HG03175 (cell line): ENCODE measurements around the gene FKBP6.
"Not testable (repeated sequence)": the region's sequence is repeated elsewhere in the genome, so short reads cannot be mapped to it uniquely, and the experiment has no call there.

Experiments
- ATAC-seq: cut with Tn5 transposase; IDR thresholded peaks from one replicate; pipeline ENCODE4 v1.9.1; 2021; ENCODE audit warnings: mild to moderate bottlenecking, moderate library complexity; ENCODE audit not compliant: unreplicated experiment

The FKBP6 gene

GRCh38 chr7:73327922-73328321, at the start of gene FKBP6, which contains the start of gene TRIM50:
FKBP6 (plus strand) TSS chr7:73328161; CDS start chr7:73328429, 268 bp downstream.
TRIM50 (minus strand) TSS chr7:73328082; CDS start chr7:73324787, 3,295 bp downstream.
- not testable (repeated sequence) for ATAC-seq

- ATAC-seq = not testable (repeated sequence)
Measured at GRCh38 chr7:73297235-73297634, 30.7 kb upstream of the FKBP6 start.

- not testable (repeated sequence) for ATAC-seq
Measured at GRCh38 chr7:73297706-73298105, 30.3 kb upstream of the FKBP6 start.

GRCh38 chr7:73299812-73300211, 28.1 kb upstream of the FKBP6 start:
- not testable (repeated sequence) for ATAC-seq

GRCh38 chr7:73301108-73301507, 26.9 kb upstream of the FKBP6 start:
- not testable (repeated sequence) for ATAC-seq

- ATAC-seq = not testable (repeated sequence)
Measured at GRCh38 chr7:73302846-73303245, 25.1 kb upstream of the FKBP6 start.

- no peak for ATAC-seq
Measured at GRCh38 chr7:73303546-73303945, 24.4 kb upstream of the FKBP6 start.

- no peak for ATAC-seq
Measured at GRCh38 chr7:73304071-73304470, 23.9 kb upstream of the FKBP6 start.

GRCh38 chr7:73304612-73305387, 23.2 kb upstream of the FKBP6 start:
- not testable (repeated sequence) for ATAC-seq

DNA sequence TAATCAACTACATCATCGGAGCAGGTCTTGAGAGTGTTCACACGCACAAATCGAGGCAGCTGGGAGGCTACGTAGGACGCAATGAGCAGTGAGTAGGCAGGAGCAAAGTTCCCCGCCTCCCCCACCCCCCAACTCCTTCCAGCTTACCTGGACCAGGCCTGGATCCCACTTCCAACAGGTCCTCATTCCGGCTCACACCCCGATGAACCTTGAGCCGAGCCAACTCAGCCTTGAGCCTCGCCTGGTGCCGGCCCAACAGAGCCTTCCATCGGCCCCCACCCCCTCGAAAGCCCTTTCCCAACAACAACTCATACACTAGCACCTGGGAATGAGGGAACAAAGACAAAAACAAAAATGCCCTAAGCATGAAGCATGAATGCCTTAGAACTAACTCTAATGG, 20.5 kb upstream of the FKBP6 start:
- no peak for ATAC-seq

DNA sequence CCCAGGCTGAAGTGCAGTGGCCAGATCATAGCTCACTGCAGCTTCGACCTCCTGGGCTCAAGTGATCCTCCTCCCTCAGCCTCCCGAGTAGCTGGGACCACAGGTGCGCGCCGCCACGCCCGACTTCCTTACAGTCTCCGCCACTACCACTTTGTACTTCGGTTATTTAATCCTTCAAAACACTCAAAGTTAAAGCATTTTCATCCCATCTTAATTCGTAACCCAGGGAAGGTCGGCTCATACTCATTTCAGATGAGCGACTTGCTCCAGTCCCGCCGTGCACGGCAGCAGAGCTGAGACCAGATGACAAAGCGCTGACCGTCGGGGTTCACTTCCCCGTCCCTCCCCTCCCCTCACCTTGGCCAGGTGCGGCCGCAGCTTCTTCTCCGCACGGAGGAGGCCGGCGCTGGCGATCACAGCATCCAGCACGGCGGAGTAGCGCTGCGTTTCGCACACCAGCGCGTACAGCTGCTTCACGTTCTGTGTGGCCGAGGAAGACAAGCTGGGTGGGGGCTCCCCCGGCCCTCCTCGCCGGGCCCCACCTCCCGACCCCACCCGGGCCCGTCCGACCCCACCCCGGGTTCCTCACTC, 19.8 kb upstream of the FKBP6 start:
- ATAC-seq = peak; percentile 43

DNA sequence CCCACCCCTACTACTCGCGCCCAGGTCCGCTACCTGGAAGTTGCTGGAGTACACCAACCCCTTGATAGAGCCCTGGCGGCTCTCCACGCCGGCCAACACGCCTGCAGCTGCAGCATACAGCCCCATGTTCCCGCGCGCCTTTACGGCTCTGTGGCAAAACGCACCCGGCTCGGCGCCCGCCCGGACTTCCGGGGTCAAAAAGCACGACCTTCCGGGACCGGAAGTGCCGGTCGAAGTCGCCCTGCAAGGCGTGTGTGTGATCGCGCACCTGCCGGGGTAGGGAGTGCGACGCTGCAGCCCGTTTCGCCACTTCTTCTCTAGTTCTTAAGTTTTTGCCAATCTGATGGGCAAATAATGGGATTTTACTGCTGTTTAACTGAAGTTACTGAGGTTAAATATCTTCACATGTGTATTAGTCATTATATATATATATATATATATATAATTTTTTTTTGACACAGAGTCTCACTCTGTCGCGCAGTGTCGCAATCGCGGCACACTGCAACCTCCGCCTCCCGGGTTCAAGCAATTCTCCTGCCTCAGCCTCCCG, 19.2 kb upstream of the FKBP6 start, which contains the start of gene NSUN5:
Gene NSUN5 (minus strand): TSS at position 162 of the 550 bp plus-strand sequence. CDS start 36 bp downstream, at position 126.
- peak; percentile 91 for ATAC-seq

DNA sequence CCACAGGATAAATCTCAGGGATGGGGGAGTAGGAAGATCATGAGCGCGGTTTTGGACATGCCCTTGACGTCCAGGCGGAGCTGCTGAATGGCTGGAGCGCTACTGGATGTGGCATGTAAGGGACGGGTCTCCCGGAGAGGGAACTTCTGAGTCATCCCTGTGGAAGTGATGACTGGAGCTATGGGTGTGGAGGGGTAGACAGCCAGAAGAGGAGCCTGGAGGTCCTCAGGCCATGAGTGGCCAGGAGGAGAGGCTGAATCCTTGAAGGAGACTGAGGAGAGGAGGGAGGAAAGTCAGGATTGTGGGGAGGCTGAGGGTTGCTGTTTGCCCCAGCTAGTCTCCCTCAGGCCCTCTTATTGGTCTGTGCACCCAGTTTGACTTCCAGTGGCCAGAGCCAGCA, 16.5 kb upstream of the FKBP6 start:
- ATAC-seq = not testable (repeated sequence)

DNA sequence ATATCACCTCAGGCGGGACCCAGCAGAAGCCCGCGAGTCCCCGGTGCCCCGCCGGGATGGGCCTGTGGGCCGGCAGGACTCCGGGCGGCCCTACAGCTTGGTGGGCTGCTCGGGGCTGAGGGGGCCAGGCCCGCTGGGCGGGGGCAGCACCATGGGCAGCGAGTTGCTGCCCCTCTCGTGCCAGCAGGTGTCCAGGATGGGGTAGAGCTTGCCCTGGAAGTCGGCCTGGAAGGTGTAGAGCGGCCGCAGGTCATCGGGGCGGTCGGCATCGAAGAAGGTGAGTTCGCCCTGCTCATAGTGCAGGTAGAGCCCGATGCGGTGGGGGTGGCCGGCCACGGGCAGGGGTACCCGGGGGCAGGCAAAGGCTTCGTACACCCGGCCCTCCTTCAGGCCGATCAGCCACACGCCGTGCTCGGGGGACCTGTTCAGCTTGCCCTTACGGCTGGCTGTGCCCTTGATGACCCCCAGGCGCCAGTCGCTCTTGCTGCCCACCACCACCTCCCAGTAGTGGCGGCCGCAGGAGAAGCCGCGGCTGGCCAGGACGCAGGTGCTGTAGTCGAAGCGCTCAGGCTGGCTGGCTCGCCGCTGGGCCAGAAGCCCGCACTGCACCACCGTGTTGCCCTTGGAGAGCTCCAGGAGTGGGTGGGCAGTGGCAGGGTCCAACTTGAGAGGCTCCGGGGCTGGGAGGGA, 15.0 kb upstream of the FKBP6 start:
- ATAC-seq = no peak

- no peak for ATAC-seq
Measured at GRCh38 chr7:73313521-73313906, 14.4 kb upstream of the FKBP6 start.

GRCh38 chr7:73314271-73314670, 13.7 kb upstream of the FKBP6 start:
- no peak for ATAC-seq

DNA sequence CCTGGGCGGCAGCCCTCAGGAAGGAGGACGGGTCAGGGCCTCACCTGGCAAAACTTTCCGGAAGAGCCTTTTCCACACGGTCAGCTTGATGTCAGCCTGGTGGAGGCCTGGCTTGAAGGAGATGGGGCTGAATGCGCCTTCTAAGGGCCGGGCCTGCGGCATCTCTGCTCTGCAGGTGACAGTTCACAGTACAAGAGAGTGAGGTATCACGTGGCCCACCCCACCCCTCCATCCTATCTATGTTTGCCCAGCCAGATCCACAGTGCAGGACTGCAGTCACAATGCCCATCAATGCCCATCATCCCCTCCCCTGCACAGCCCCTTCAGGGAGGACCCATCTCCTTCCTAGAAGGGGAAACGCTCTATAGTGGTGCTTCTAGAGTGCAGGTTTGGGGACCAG, 11.4 kb upstream of the FKBP6 start:
- ATAC-seq = no peak

- not testable (repeated sequence) for ATAC-seq
Measured at GRCh38 chr7:73318656-73319204, 9.2 kb upstream of the FKBP6 start.

DNA sequence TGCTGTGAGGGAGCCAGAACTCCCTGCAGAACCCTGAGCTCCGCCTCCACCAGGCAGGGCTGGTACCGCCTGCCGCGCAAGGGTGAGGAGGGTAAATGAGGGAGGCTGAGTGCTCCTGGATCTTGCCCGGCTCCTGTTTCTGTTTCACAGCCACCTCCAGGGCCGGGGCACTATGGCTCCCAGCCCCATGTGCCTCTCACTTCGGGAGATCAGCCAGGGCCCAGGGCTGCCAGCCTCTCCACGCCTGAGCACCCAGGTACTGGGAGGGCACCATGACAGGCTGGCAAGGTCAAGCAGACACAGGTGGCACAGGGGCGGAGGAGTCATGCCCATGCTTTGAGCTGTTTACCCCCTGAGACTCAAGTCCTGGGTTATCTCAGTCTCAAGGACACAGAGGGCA, 8.4 kb upstream of the FKBP6 start:
- not testable (repeated sequence) for ATAC-seq

DNA sequence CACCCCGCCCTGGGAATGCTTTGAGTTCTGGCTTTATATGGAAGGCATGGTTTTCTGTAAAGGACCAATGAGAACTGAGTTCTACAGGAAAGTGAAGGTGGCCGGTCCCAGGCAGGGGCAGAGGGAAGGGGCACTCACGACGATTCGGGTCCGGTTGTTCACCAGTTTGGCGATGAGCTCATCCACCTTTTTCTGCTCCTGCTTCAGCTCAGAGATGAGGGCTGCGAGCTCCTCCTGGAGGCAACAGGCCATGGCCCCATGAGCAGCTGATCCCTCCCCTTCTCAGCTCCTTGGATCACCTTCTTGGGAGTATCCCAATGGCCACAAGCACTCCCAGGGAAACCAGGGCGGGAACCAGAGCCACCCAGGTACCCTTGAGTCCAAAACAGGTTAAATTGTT, 8.0 kb upstream of the FKBP6 start:
- ATAC-seq = not testable (repeated sequence)
